Nephron (organoid): Measurements from ENCODE around the gene CD99.
"Not testable (repeated sequence)": the region's sequence is repeated elsewhere in the genome, so short reads cannot be mapped to it uniquely, and the experiment has no call there.

ENCODE experiments used
- H3K27ac Mint-ChIP-seq, 3 experiments: 2 replicates each; pipeline ENCODE4 v1.8.0; 2020; ENCODE audit warnings: mixed read lengths in 3 of 3, mild to moderate bottlenecking in 2 of 3, moderate library complexity in 1 of 3
- H3K27me3 Mint-ChIP-seq: 2 replicates; pipeline ENCODE4 v1.8.0; 2021; ENCODE audit warnings: low read depth, mild to moderate bottlenecking, moderate library complexity, mixed read lengths
- H3K36me3 Mint-ChIP-seq: 2 replicates; pipeline ENCODE4 v1.8.0; 2020; ENCODE audit warnings: low read depth, mixed read lengths
- H3K4me1 Mint-ChIP-seq: 2 replicates; pipeline ENCODE4 v1.8.0; 2020; ENCODE audit warnings: mixed read lengths
- H3K4me3 Mint-ChIP-seq, 3 experiments: 2 replicates each; pipeline ENCODE4 v1.8.0; 2020; ENCODE audit warnings: mild to moderate bottlenecking in 3 of 3, mixed read lengths in 3 of 3, moderate library complexity in 2 of 3
- H3K9me3 Mint-ChIP-seq: 2 replicates; pipeline ENCODE4 v1.8.0; 2020; ENCODE audit warnings: mixed read lengths
- CTCF ChIP-seq, 3 experiments: fragments of 200-600 bp; sonication (generic); IDR thresholded peaks; one replicate each; pipeline ENCODE4 v1.5.0; 2021; ENCODE audit warnings: antibody characterized with exemption in 3 of 3; ENCODE audit not compliant: unreplicated experiment in 3 of 3

CD99 gene

GRCh38 chrX:2761246-2761645 lies 70.2 kb downstream of the CD99 start:
- no peaks in the 10 kb centered on the region for H3K36me3 Mint-ChIP-seq
- peaks cover 3% of the 10 kb centered on the region for H3K27me3 Mint-ChIP-seq
- no peak overlapping the region for H3K27ac Mint-ChIP-seq
- H3K4me3 Mint-ChIP-seq, result no peak overlapping the region
- H3K9me3 Mint-ChIP-seq, result peaks cover 2% of the 10 kb centered on the region
- TF ChIP-seq CTCF (IDR thresholded peaks at IDR 0.05; ENCODE audit: unreplicated experiment in 3 of 3), result no peak
- H3K4me1 Mint-ChIP-seq, result peaks cover 8% of the 10 kb centered on the region

- not testable (repeated sequence) for H3K4me3 Mint-ChIP-seq, H3K27me3 Mint-ChIP-seq, H3K9me3 Mint-ChIP-seq, H3K36me3 Mint-ChIP-seq, H3K27ac Mint-ChIP-seq
- peaks cover 17% of the 10 kb centered on the region for H3K4me1 Mint-ChIP-seq
Measured at GRCh38 chrX:2762671-2763070, 71.6 kb downstream of the CD99 start.

- H3K27ac Mint-ChIP-seq, H3K4me3 Mint-ChIP-seq, H3K27me3 Mint-ChIP-seq, H3K9me3 Mint-ChIP-seq, H3K36me3 Mint-ChIP-seq: not testable (repeated sequence)
- peaks cover 27% of the 10 kb centered on the region for H3K4me1 Mint-ChIP-seq
Measured at GRCh38 chrX:2764766-2765548, 73.9 kb downstream of the CD99 start.

GRCh38 chrX:2765549-2765830 lies 74.4 kb downstream of the CD99 start:
- TF ChIP-seq CTCF (IDR thresholded peaks at IDR 0.05; ENCODE audit: unreplicated experiment in 3 of 3), result no peak
- Mint-ChIP-seq H3K4me3 (no peak overlapping the region), H3K9me3 (no peaks in the 10 kb centered on the region), H3K27ac (no peak overlapping the region), H3K4me1 (peaks cover 27% of the 10 kb centered on the region), H3K36me3 (no peaks in the 10 kb centered on the region), H3K27me3 (no peaks in the 10 kb centered on the region)

GRCh38 chrX:2766906-2767305 lies 75.8 kb downstream of the CD99 start:
- no peak overlapping the region for H3K4me3 Mint-ChIP-seq
- peaks cover 27% of the 10 kb centered on the region for H3K4me1 Mint-ChIP-seq
- no peak overlapping the region for H3K27ac Mint-ChIP-seq
- no peaks in the 10 kb centered on the region for H3K9me3 Mint-ChIP-seq
- no peaks in the 10 kb centered on the region for H3K36me3 Mint-ChIP-seq
- TF ChIP-seq CTCF (IDR thresholded peaks at IDR 0.05; ENCODE audit: unreplicated experiment in 3 of 3), result no peak
- peaks cover 3% of the 10 kb centered on the region for H3K27me3 Mint-ChIP-seq

GRCh38 chrX:2767631-2768455 lies 76.7 kb downstream of the CD99 start:
- no peak overlapping the region for H3K27ac Mint-ChIP-seq
- peaks cover 27% of the 10 kb centered on the region for H3K4me1 Mint-ChIP-seq
- no peaks in the 10 kb centered on the region for H3K36me3 Mint-ChIP-seq
- peaks cover 3% of the 10 kb centered on the region for H3K9me3 Mint-ChIP-seq
- peaks cover 11% of the 10 kb centered on the region for H3K27me3 Mint-ChIP-seq
- H3K4me3 Mint-ChIP-seq, result no peak overlapping the region
- no peak for TF ChIP-seq CTCF (IDR thresholded peaks at IDR 0.05; ENCODE audit: unreplicated experiment in 3 of 3)

GRCh38 chrX:2769615-2770014 lies 78.5 kb downstream of the CD99 start:
- TF ChIP-seq CTCF (IDR thresholded peaks at IDR 0.05; ENCODE audit: unreplicated experiment in 3 of 3), result no peak
- peaks cover 16% of the 10 kb centered on the region for H3K27me3 Mint-ChIP-seq
- no peak overlapping the region for H3K27ac Mint-ChIP-seq
- H3K4me1 Mint-ChIP-seq, result peaks cover 27% of the 10 kb centered on the region
- peaks cover 3% of the 10 kb centered on the region for H3K36me3 Mint-ChIP-seq
- peaks cover 10% of the 10 kb centered on the region for H3K9me3 Mint-ChIP-seq
- no peak overlapping the region for H3K4me3 Mint-ChIP-seq

GRCh38 chrX:2773166-2774055 lies 82.3 kb downstream of the CD99 start:
- Mint-ChIP-seq H3K9me3 (peaks cover 12% of the 10 kb centered on the region), H3K27me3 (peaks cover 19% of the 10 kb centered on the region)
- H3K4me1 Mint-ChIP-seq, H3K27ac Mint-ChIP-seq, H3K4me3 Mint-ChIP-seq, H3K36me3 Mint-ChIP-seq: not testable (repeated sequence)
